HEK293T (cell line): ENCODE measurements around the gene SYN1.

Experiments
- ARNT ChIP-seq: fragments of 450-650 bp; IDR thresholded peaks from 2 replicates; pipeline ENCODE4 v1.6.1; 2017; ENCODE audit warnings: mild to moderate bottlenecking
- BHLHE40 ChIP-seq: fragments of 450-650 bp; IDR thresholded peaks from 2 replicates; pipeline ENCODE4 v1.6.1; 2016; ENCODE audit warnings: mild to moderate bottlenecking, moderate library complexity, borderline replicate concordance
- CTBP1 ChIP-seq: fragments of 450-650 bp; IDR thresholded peaks from 2 replicates; pipeline ENCODE4 v1.6.1; 2016; ENCODE audit warnings: borderline replicate concordance
- ELF4 ChIP-seq: fragments of 450-650 bp; IDR thresholded peaks from 2 replicates; pipeline ENCODE4 v1.6.1; 2017; ENCODE audit warnings: antibody characterized with exemption
- FOXA1 ChIP-seq: fragments of 450-650 bp; IDR thresholded peaks from 2 replicates; pipeline ENCODE4 v1.6.1; 2016; ENCODE audit warnings: mild to moderate bottlenecking
- FOXK2 ChIP-seq: fragments of 450-650 bp; IDR thresholded peaks from 2 replicates; pipeline ENCODE4 v1.6.1; 2016; ENCODE audit warnings: mild to moderate bottlenecking
- FOXM1 ChIP-seq: fragments of 450-650 bp; IDR thresholded peaks from 2 replicates; pipeline ENCODE4 v1.6.1; 2017; ENCODE audit warnings: mild to moderate bottlenecking, borderline replicate concordance
- HDGF ChIP-seq: fragments of 450-650 bp; IDR thresholded peaks from 2 replicates; pipeline ENCODE4 v1.6.1; 2017; ENCODE audit warnings: antibody characterized with exemption, borderline replicate concordance
- L3MBTL2 ChIP-seq: fragments of 450-650 bp; conservative IDR thresholded peaks from 2 replicates; pipeline ENCODE4 v1.6.1; 2016; ENCODE audit warnings: mild to moderate bottlenecking
- LEF1 ChIP-seq: fragments of 450-650 bp; IDR thresholded peaks from 2 replicates; pipeline ENCODE4 v1.6.1; 2017; ENCODE audit warnings: mild to moderate bottlenecking, borderline replicate concordance
- SP1 ChIP-seq: fragments of 450-650 bp; IDR thresholded peaks from 2 replicates; pipeline ENCODE4 v1.6.1; 2017
- SUZ12 ChIP-seq: fragments of 450-650 bp; IDR thresholded peaks from 2 replicates; pipeline ENCODE4 v1.6.1; 2016; ENCODE audit warnings: mild to moderate bottlenecking
- TARDBP ChIP-seq: fragments of 450-650 bp; IDR thresholded peaks from 2 replicates; pipeline ENCODE4 v1.6.1; 2016
- TF ChIP-seq, protein P1 (sequence below): fragments of 450-650 bp; IDR thresholded peaks from 2 replicates; pipeline ENCODE4 v1.6.1; 2016

DNA sequence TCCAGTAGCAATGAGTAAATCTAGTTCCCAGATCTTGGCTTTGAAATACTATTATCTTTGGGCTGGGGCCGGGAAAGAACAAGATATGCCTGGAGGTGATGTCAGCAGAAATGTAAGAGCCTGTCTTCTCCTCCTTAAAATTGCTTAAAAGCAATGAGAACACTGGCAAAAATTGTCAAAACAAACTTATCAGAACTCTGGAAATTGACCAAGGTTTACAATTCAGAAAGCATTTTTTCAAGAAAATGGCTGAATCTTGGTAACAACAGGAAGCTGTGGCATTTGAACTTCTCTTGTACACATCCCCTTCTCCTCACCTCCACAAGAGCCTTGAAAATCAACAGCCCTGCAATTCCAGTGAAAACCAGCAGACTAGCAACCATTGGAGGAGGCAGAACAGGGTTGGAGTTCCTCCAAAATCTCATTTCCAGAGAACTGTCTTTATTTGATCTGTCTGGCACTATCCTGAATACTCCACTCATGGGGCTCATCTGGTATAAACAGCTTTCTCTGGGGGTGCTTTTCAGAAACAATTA lies 23.9 kb downstream of the SYN1 start:
- TF ChIP-seq SUZ12, result no peak
- no peak for TF ChIP-seq LEF1
- TF ChIP-seq ELF4, result no peak
- no peak for TF ChIP-seq BHLHE40
- no peak for TF ChIP-seq ARNT
- no peak for TF ChIP-seq HDGF
- TF ChIP-seq TARDBP, result no peak
- TF ChIP-seq FOXK2, result no peak
- TF ChIP-seq SP1, result no peak
- no peak for TF ChIP-seq FOXM1
- TF ChIP-seq, protein P1, sequence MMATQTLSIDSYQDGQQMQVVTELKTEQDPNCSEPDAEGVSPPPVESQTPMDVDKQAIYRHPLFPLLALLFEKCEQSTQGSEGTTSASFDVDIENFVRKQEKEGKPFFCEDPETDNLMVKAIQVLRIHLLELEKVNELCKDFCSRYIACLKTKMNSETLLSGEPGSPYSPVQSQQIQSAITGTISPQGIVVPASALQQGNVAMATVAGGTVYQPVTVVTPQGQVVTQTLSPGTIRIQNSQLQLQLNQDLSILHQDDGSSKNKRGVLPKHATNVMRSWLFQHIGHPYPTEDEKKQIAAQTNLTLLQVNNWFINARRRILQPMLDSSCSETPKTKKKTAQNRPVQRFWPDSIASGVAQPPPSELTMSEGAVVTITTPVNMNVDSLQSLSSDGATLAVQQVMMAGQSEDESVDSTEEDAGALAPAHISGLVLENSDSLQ, result no peak
- no peak for TF ChIP-seq L3MBTL2
- no peak for TF ChIP-seq CTBP1
- no peak for TF ChIP-seq FOXA1
